Measurements from ENCODE around the gene QSER1.

QSER1 gene

GRCh38 chr11:32908619-32909018 is 16.0 kb downstream of the QSER1 start:
- TF ChIP-seq CTCF (IDR thresholded peaks at IDR 0.05; ENCODE audit: extremely low read depth, insufficient read depth, missing control alignments): no peak

GRCh38 chr11:32911413-32911812 is 18.8 kb downstream of the QSER1 start:
- in situ Hi-C loops (cut with MboI; ENCODE audit: low pct_unique_long_range_greater_than_20kb, low sequenced_read_pairs, unreplicated experiment): no loop called here
- no peak for TF ChIP-seq CTCF (IDR thresholded peaks at IDR 0.05; ENCODE audit: extremely low read depth, insufficient read depth, missing control alignments)
- no peak for DNase-seq (ENCODE audit: low spot score)

More at GRCh38 chr11:32908619-32909018, 16.0 kb downstream of the QSER1 start:
- in situ Hi-C loops (cut with MboI; ENCODE audit: low pct_unique_long_range_greater_than_20kb, low sequenced_read_pairs, unreplicated experiment): no loop called here
- DNase-seq (ENCODE audit: low spot score): no peak

- DNase-seq (ENCODE audit: low spot score): no peak
- in situ Hi-C loops (cut with MboI; ENCODE audit: low pct_unique_long_range_greater_than_20kb, low sequenced_read_pairs, unreplicated experiment): no loop called here
- no peak for TF ChIP-seq CTCF (IDR thresholded peaks at IDR 0.05; ENCODE audit: extremely low read depth, insufficient read depth, missing control alignments)
Measured at GRCh38 chr11:32913445-32913844, 20.8 kb downstream of the QSER1 start.

- in situ Hi-C loops (cut with MboI; ENCODE audit: low pct_unique_long_range_greater_than_20kb, low sequenced_read_pairs, unreplicated experiment): no loop called here
- DNase-seq (ENCODE audit: low spot score): no peak
- no peak for TF ChIP-seq CTCF (IDR thresholded peaks at IDR 0.05; ENCODE audit: extremely low read depth, insufficient read depth, missing control alignments)
Measured at GRCh38 chr11:32916361-32916760, 23.8 kb downstream of the QSER1 start.

- no peak for TF ChIP-seq CTCF (IDR thresholded peaks at IDR 0.05; ENCODE audit: extremely low read depth, insufficient read depth, missing control alignments)
- no peak for DNase-seq (ENCODE audit: low spot score)
- in situ Hi-C loops (cut with MboI; ENCODE audit: low pct_unique_long_range_greater_than_20kb, low sequenced_read_pairs, unreplicated experiment): no loop called here
Measured at GRCh38 chr11:32916994-32917393, 24.4 kb downstream of the QSER1 start.

GRCh38 chr11:32918427-32918826 is 25.8 kb downstream of the QSER1 start:
- no peak for TF ChIP-seq CTCF (IDR thresholded peaks at IDR 0.05; ENCODE audit: extremely low read depth, insufficient read depth, missing control alignments)
- in situ Hi-C loops (cut with MboI; ENCODE audit: low pct_unique_long_range_greater_than_20kb, low sequenced_read_pairs, unreplicated experiment): no loop called here
- no peak for DNase-seq (ENCODE audit: low spot score)

GRCh38 chr11:32919338-32919737 is 26.7 kb downstream of the QSER1 start:
- in situ Hi-C loops (cut with MboI; ENCODE audit: low pct_unique_long_range_greater_than_20kb, low sequenced_read_pairs, unreplicated experiment): no loop called here
- no peak for DNase-seq (ENCODE audit: low spot score)
- no peak for TF ChIP-seq CTCF (IDR thresholded peaks at IDR 0.05; ENCODE audit: extremely low read depth, insufficient read depth, missing control alignments)
